Smooth muscle cell of the brain vasculature (primary cell): Measurements from ENCODE around the gene SEC14L2.
"Not testable (repeated sequence)": the region's sequence is repeated elsewhere in the genome, so short reads cannot be mapped to it uniquely, and the experiment has no call there.

Experiments used
- DNase-seq: peaks from one replicate; pipeline ENCODE4 v3.0.0-alpha.2; 2012; ENCODE audit warnings: low read depth, low spot score

SEC14L2 gene

DNA sequence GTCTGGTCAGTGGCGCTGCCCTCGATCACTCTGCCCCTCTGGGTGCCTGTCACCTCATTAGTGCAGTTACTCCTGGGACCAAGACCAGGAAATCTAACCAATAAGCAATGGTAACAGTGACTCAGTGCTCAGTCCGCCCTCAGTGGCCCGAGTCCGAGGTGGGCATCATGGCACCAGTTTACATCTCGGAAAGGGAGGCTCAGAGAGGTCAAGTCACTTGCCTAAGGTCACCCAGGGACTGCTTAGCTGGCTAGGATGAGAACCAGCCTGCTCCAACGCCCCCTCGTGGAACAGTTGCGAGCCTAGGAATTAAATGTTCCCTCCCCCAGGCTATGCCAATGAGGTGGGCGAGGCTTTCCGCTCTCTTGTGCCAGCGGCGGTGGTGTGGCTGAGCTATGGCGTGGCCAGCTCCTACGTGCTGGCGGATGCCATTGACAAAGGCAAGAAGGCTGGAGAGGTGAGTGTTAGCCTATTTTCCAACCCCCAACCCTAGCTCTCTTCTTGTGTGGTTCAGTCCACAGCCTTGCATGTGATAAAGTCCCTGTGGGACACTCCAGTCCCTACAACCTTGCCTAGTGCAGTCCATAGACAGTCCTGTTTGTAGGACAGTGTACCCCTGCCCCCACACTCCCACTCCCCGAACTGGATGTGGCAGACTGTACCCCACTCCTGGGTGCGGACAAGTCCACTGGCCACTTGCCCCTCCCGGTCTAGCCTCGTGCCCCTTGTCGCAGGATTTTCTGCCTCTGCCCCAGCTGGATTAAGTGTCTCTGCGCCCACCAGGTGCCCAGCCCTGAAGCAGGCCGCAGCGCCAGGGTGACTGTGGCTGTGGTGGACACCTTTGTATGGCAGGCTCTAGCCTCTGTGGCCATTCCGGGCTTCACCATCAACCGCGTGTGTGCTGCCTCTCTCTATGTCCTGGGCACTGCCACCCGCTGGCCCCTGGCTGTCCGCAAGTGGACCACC, 29.9 kb downstream of the SEC14L2 start:
- DNase-seq: no peak

DNA sequence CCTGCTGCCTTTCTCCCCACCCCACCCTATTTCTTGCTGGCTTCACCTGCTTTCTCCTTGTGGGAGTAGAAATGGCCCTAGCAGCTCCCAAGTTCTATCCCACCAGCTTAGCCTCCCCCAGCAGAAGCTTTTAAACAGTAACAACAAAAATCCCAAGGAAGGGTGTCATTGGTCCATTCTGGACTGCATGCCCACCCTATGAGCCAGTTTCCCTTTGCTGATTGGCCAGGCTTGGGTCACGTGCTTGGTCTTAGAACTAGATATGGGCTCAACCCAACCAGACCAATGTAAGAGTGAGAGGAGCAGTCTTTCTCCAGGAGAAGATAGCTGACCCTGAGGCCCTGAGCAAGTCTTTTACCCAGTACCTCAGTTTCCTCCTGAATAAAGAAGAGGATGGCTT, 31.1 kb downstream of the SEC14L2 start:
- DNase-seq: no peak

DNA sequence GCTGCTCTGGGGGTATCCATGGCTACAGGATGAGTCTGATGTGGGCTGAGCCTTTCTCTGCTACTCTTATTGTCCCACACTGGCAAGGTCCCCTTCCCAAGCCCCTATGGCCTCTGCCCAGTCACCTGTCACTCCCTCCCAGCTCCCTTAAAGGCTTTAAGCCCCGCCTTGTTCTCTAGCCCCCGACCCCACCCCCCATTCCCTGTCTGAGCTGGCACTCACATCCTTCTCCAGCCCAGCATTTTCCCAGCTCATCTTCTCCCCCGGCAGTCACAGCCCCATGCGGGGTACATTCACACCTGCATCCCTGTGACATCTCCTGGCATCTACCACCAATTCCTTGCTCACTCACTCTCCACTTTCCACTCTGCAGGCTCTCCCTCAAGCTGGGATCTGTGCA, 33.1 kb downstream of the SEC14L2 start:
- no peak for DNase-seq

- no peak for DNase-seq
These were observed 34.1 kb downstream of the SEC14L2 start for GRCh38 chr22:30430933-30431332.

GRCh38 chr22:30432096-30432495, 35.3 kb downstream of the SEC14L2 start:
- DNase-seq: no peak

- no peak for DNase-seq
These were observed 35.7 kb downstream of the SEC14L2 start for GRCh38 chr22:30432520-30432919.

DNA sequence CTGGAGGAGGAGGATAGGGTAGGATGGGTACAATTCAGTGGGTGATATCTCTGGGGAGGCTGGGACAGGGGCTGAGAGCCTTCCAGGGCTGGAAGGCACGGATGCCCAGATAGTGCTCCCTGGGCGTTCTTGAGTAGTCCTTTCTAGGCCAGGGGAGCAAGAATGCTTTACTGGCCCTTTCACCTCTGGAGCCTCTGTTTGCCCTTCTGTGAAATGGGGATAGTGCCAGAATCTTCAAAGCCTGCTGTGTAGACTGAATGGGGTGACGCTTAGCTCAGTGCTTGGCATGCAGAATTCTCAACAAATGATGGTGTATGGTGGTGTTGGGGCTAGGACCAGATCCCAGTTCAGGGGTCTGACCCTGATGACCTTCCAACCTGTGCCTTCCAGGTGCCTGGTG, 36.4 kb downstream of the SEC14L2 start:
- DNase-seq: no peak

- DNase-seq: no peak
These were observed 37.0 kb downstream of the SEC14L2 start for GRCh38 chr22:30433773-30434172.

- no peak for DNase-seq
These were observed 38.0 kb downstream of the SEC14L2 start for GRCh38 chr22:30434843-30435242.

- DNase-seq: no peak
These were observed 38.9 kb downstream of the SEC14L2 start for GRCh38 chr22:30435674-30436126.

- no peak for DNase-seq
These were observed 39.4 kb downstream of the SEC14L2 start for GRCh38 chr22:30436196-30436595.

GRCh38 chr22:30438559-30438958, 41.7 kb downstream of the SEC14L2 start:
- no peak for DNase-seq

DNA sequence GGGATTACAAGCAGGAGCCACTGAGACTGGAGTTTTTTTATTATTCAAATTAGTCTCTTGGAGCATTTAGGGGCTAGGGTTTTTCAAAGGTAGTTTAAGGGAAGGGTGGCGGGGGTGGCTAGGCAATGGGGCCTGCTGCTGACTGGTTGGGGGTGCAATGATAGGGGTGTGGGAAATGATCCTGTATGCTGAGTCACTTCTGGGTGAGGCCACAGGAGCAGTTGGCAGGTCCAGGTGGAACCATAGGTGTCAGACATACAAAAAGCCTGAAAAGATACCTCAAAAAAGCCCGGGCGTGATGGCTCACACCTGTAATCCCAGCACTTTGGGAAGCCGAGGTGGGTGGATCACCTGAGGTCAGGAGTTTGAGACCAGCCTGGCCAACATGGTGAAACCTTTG, 42.4 kb downstream of the SEC14L2 start:
- no peak for DNase-seq

DNA sequence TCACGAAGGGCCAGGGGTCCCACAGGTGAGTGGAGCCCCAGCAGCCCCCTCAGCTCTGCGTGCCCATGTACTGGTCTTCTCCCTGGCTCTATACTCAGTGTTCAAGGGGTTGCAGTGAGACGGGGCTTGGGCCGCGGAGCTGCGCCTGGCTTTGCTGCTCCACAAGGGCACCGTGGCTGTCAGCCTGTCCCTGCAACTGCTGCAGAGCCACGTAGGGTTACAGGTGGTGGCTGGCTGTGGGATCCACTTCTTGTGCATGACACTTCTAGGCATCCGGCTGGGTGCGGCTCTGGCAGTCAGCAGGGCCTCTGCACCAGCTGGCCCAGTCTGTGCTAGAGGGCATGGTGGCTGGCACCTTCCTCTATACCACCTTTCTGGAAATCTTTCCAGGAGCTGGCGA, 43.0 kb downstream of the SEC14L2 start:
- no peak for DNase-seq

- DNase-seq: no peak
These were observed 44.3 kb downstream of the SEC14L2 start for GRCh38 chr22:30441088-30441487.

DNA sequence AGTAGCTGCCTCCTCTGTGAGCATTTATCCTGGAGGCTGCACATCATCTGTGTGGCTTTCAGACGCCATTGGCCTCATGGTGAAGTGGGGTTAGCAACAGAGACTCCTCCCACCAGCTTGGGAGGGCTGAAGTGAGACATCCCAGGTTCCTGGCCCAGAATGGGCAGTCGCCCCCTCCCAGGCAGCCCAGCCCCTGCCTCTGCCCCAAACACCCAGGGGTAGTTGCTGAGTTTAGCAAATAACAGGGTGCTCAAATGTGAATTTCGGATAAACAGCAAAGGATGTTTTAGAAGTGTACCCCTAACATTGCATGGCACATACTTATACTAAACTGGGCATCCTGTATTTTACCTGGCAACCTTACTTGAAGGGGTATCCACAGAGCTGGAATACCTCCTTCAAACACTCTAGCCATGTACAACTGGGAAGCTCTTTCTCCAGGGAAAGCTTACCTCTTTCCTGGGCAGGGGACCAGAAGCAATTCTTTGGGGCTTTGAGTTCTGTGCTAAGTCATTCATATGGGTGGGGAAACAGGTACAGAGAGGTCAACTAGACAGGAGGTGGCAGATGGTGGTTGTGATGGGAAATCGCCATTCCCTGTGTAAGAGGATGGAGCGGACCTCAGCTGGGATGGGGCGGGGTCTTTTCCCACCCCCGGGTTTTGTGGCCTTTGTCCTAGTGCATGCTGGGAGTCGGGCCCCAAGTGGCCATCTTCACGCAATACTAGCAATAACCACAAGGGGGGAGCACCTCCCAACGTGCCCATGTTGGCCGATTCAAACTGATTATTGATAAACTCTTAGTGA, 48.0 kb downstream of the SEC14L2 start:
- no peak for DNase-seq

DNA sequence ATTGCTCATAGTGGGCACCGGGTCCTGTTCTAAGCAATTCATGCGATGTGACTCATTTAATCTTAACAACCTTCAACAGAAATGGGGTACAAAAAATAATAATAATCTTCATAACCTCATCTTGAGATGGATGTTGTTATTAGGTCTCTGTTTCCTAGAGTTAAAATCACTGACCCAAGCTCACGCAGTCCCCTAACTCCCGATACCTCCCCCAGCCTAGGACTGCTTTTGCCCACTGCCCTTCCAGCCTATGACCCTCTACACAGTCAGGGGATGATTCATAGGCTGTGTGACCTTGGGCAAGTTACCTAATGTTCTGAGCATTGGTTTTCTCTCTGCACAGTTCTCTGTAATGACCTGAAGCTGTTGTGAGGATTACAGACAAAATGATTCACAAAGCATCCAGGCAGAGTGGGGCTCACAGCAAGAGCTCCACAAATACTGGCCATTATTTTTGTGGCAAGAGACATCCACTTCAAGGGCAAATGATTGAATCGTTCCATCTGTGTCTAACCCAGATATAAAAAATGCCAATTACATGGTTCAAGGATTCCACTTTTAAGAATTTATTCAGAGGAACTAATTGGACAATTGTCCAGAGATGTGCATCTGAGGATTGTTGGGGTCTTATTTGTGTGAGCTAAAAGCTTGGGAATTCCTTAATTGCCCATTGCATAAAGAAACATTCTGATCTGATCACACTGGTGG, 48.8 kb downstream of the SEC14L2 start:
- DNase-seq: no peak

DNA sequence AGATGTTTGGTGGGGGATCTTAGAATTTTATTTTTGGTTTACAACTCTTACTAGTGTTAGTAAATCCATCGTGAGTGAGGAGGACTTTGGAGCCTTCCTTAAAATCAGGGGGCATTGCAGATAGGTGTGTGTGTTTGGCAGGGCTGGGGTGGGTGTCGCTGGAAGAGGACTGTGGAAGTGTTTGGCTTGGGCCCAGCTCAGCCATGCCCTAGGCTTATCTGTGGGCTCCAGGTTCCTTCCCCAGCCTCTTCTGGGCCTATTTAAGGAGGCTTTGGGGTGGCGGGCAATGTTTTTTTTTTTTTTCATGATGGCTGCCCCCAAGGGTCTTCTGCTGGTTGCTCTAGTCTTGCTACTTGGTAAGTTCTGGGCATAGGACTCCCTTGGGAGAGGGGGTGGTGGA, 50.8 kb downstream of the SEC14L2 start:
- no peak for DNase-seq

DNA sequence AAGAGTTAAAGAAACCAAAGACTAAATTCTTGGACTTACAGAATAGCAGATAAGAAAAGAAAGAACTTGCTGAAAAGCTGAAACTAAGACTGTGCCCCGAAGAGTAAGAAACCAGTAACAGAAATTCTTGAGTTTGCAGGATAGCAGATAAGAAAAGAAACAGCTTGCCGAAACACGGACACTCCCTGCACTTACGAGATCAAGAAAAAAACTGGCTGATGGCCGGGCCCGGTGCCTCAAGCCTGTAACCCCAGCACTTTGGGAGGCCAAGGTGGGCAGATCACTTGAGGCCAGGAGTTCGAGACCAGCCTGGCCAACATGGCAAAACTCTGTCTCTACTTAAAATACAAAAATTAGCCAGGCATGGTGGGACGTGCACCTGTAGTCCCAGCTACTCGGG, 54.7 kb downstream of the SEC14L2 start:
- not testable (repeated sequence) for DNase-seq

DNA sequence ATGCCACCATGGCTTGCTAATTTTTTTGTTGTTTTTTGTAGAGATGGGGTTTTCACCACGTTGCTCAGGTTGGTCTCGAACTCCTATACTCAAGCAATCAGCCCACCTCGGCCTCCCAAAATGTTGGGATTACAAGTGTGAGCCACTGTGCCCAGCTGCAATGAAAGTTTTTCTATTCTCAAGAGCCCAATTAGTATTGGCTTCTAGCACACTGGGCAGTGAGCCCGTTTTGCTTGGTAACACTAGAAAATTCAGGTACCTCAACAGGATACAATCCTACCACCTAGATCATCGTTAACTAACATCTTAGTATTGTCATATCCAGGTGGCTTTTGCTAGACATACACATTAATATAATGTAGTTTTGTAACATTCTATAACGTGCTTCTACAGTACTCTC, 56.0 kb downstream of the SEC14L2 start:
- DNase-seq: no peak

- DNase-seq: no peak
These were observed 57.1 kb downstream of the SEC14L2 start for GRCh38 chr22:30453731-30454510.
